Mesenchymal stem cell (in vitro differentiated cells and primary cell): Measurements from ENCODE around the gene PLEKHG4B.
A peak's percentile ranks its signal among the peaks of the same experiment; 100 is the strongest.

Experiments
- DNase-seq: peaks from one replicate; pipeline ENCODE4 v3.0.0-alpha.2; 2013
- H2AFZ ChIP-seq: one replicate; pipeline ENCODE4 v1.6.1; 2013; ENCODE audit warnings: low read depth, mild to moderate bottlenecking, control low read depth, inconsistent platforms, low read length, moderate library complexity
- H2AK5ac ChIP-seq: 2 replicates; pipeline ENCODE4 v1.6.1; 2013; ENCODE audit warnings: low read length, moderate library complexity, mild to moderate bottlenecking, inconsistent platforms; ENCODE audit not compliant: severe bottlenecking
- H2BK120ac ChIP-seq: one replicate; pipeline ENCODE4 v1.6.1; 2013; ENCODE audit warnings: low read depth, mild to moderate bottlenecking, inconsistent platforms, low read length, moderate library complexity
- H2BK12ac ChIP-seq, 2 experiments: one replicate each; pipeline ENCODE4 v1.6.1; 2013; ENCODE audit warnings: inconsistent platforms in 2 of 2, low read length in 2 of 2, mild to moderate bottlenecking in 2 of 2, moderate library complexity in 2 of 2, control low read depth in 1 of 2
- H2BK15ac ChIP-seq: one replicate; pipeline ENCODE4 v1.6.1; 2013; ENCODE audit warnings: mild to moderate bottlenecking, low read depth, inconsistent platforms; ENCODE audit not compliant: poor library complexity, severe bottlenecking
- H2BK5ac ChIP-seq: 2 replicates; pipeline ENCODE4 v1.6.1; 2013; ENCODE audit warnings: low read depth, mild to moderate bottlenecking, low read length, control low read depth, inconsistent platforms; ENCODE audit not compliant: poor library complexity, severe bottlenecking
- H3K14ac ChIP-seq, 2 experiments: one replicate each; pipeline ENCODE4 v1.6.1; 2013; ENCODE audit warnings: inconsistent platforms in 2 of 2, low read length in 2 of 2, control low read depth in 1 of 2, mild to moderate bottlenecking in 1 of 2, moderate library complexity in 1 of 2
- H3K18ac ChIP-seq, 2 experiments: one replicate each; pipeline ENCODE4 v1.6.1; 2013; ENCODE audit warnings: inconsistent platforms in 2 of 2, low read length in 2 of 2, control low read depth in 1 of 2, low read depth in 1 of 2, mild to moderate bottlenecking in 1 of 2
- H3K23ac ChIP-seq, 2 experiments: one replicate each; pipeline ENCODE4 v1.6.1; 2013; ENCODE audit warnings: inconsistent platforms in 2 of 2, low read length in 2 of 2, mild to moderate bottlenecking in 2 of 2, moderate library complexity in 2 of 2, control low read depth in 1 of 2
- H3K27ac ChIP-seq: 2 replicates; pipeline ENCODE4 v1.5.1; 2013; ENCODE audit warnings: mild to moderate bottlenecking, moderate library complexity, low read length, control low read depth, inconsistent platforms; ENCODE audit not compliant: poor library complexity, severe bottlenecking
- H3K27me3 ChIP-seq, 2 experiments: 2 replicates each; pipeline versions ENCODE4 v1.6.1 to v1.7.0; 2013; ENCODE audit warnings: low read length in 2 of 2, mild to moderate bottlenecking in 2 of 2, moderate library complexity in 2 of 2, control low read depth in 1 of 2, inconsistent platforms in 1 of 2; ENCODE audit not compliant: control insufficient read depth in 1 of 2, insufficient read depth in 1 of 2
- H3K36me3 ChIP-seq, 2 experiments: 2 replicates each; pipeline versions ENCODE4 v1.6.1 to v1.7.0; 2013; ENCODE audit warnings: low read length in 2 of 2, control low read depth in 1 of 2, inconsistent platforms in 1 of 2, low read depth in 1 of 2, mild to moderate bottlenecking in 1 of 2; ENCODE audit not compliant: insufficient read depth in 2 of 2, control insufficient read depth in 1 of 2
- H3K4ac ChIP-seq, 2 experiments: one replicate each; pipeline ENCODE4 v1.6.1; 2013; ENCODE audit warnings: inconsistent platforms in 2 of 2, low read length in 2 of 2, mild to moderate bottlenecking in 2 of 2, moderate library complexity in 2 of 2, control low read depth in 1 of 2, low read depth in 1 of 2
- H3K4me1 ChIP-seq: 2 replicates; pipeline ENCODE4 v1.6.1; 2013; ENCODE audit warnings: low read depth, low read length, control low read depth; ENCODE audit not compliant: control insufficient read depth, insufficient read depth
- H3K4me2 ChIP-seq: 2 replicates; pipeline ENCODE4 v1.6.1; 2013; ENCODE audit warnings: low read length, mild to moderate bottlenecking, inconsistent platforms; ENCODE audit not compliant: poor library complexity, severe bottlenecking
- H3K4me3 ChIP-seq, 2 experiments: 2 replicates each; pipeline versions ENCODE4 v1.5.1 to v1.7.0; 2013; ENCODE audit warnings: low read length in 2 of 2, mild to moderate bottlenecking in 2 of 2, control low read depth in 1 of 2, low read depth in 1 of 2; ENCODE audit not compliant: insufficient read depth in 1 of 2
- H3K79me1 ChIP-seq: replicated peaks from 2 replicates; pipeline ENCODE4 v1.6.1; 2013; ENCODE audit warnings: mild to moderate bottlenecking, control low read depth, low read length, inconsistent platforms; ENCODE audit not compliant: poor library complexity, severe bottlenecking
- H3K9ac ChIP-seq: 2 replicates; pipeline ENCODE4 v1.7.0; 2013; ENCODE audit warnings: mild to moderate bottlenecking, low read length, moderate library complexity
- H3K9me3 ChIP-seq: 2 replicates; pipeline ENCODE4 v1.7.0; 2013; ENCODE audit warnings: mild to moderate bottlenecking, low read length; ENCODE audit not compliant: control insufficient read depth
- H4K8ac ChIP-seq: one replicate; pipeline ENCODE4 v1.6.1; 2013; ENCODE audit warnings: inconsistent platforms, mild to moderate bottlenecking, low read length, moderate library complexity
- H4K91ac ChIP-seq: one replicate; pipeline ENCODE4 v1.6.1; 2013; ENCODE audit warnings: mild to moderate bottlenecking, low read length, inconsistent platforms
- WGBS: methylation state at CpG from one replicate; pipeline ENCODE4 v1.1.7; 2013; ENCODE audit warnings: mixed read lengths; 5-methylcytosine and 5-hydroxymethylcytosine counted together

Gene PLEKHG4B

GRCh38 chr5:192970-193831 is 101.2 kb downstream of the PLEKHG4B start:
- 91% methylated on average over 17 of the region's 17 CpGs for WGBS
- H2BK120ac ChIP-seq, result no peak overlapping the region
- H2BK12ac ChIP-seq, result no peak overlapping the region
- H2BK15ac ChIP-seq, result peak overlapping the region; percentile 38
- H3K23ac ChIP-seq, result no peak overlapping the region
- no peak overlapping the region for H3K14ac ChIP-seq
- no peak overlapping the region for H3K4me2 ChIP-seq
- H3K4ac ChIP-seq, result no peak overlapping the region
- no peak overlapping the region for H3K18ac ChIP-seq
- H3K4me3 ChIP-seq, result no peak overlapping the region
- H3K9me3 ChIP-seq, result no peaks in the 10 kb centered on the region
- no peak overlapping the region for H4K91ac ChIP-seq
- peaks cover 10% of the 10 kb centered on the region for H3K4me1 ChIP-seq
- H3K79me1 ChIP-seq, result peaks cover 7% of the 10 kb centered on the region
- no peak for DNase-seq
- peaks cover 0 to 33% of the 10 kb centered on the region in 2 experiments for H3K27me3 ChIP-seq
- no peak overlapping the region for H2AFZ ChIP-seq
- no peak overlapping the region for H3K9ac ChIP-seq
- no peak overlapping the region for H2AK5ac ChIP-seq
- peaks cover 0 to 20% of the 10 kb centered on the region in 2 experiments for H3K36me3 ChIP-seq
- H2BK5ac ChIP-seq, result no peak overlapping the region
- H4K8ac ChIP-seq, result no peak overlapping the region
- H3K27ac ChIP-seq, result no peak overlapping the region

GRCh38 chr5:194102-194501 is 102.1 kb downstream of the PLEKHG4B start:
- no peak overlapping the region for H4K8ac ChIP-seq
- peaks cover 13% of the 10 kb centered on the region for H3K79me1 ChIP-seq
- H3K36me3 ChIP-seq, result peaks cover 7 to 29% of the 10 kb centered on the region in 2 experiments
- no peak overlapping the region for H3K14ac ChIP-seq
- peaks cover 0 to 33% of the 10 kb centered on the region in 2 experiments for H3K27me3 ChIP-seq
- no peak overlapping the region for H3K27ac ChIP-seq
- H3K18ac ChIP-seq, result no peak overlapping the region
- peaks cover 2% of the 10 kb centered on the region for H3K4me1 ChIP-seq
- H3K9me3 ChIP-seq, result no peaks in the 10 kb centered on the region
- no peak overlapping the region for H2BK15ac ChIP-seq
- H4K91ac ChIP-seq, result no peak overlapping the region
- H2BK12ac ChIP-seq, result no peak overlapping the region
- no peak for DNase-seq
- H3K23ac ChIP-seq, result no peak overlapping the region
- H2AK5ac ChIP-seq, result no peak overlapping the region
- no peak overlapping the region for H2AFZ ChIP-seq
- WGBS, result 91% methylated on average over 12 of the region's 15 CpGs
- no peak overlapping the region for H3K4ac ChIP-seq
- H3K9ac ChIP-seq, result no peak overlapping the region
- no peak overlapping the region for H2BK120ac ChIP-seq
- H3K4me3 ChIP-seq, result no peak overlapping the region
- no peak overlapping the region for H2BK5ac ChIP-seq
- H3K4me2 ChIP-seq, result no peak overlapping the region

- peak overlapping the region in 1 of 2 experiments; percentile 54 for H3K23ac ChIP-seq
- no peak overlapping the region for H2BK5ac ChIP-seq
- H3K9ac ChIP-seq, result no peak overlapping the region
- H3K4me2 ChIP-seq, result no peak overlapping the region
- 95% methylated on average over 36 of the region's 36 CpGs for WGBS
- peaks cover 7 to 35% of the 10 kb centered on the region in 2 experiments for H3K36me3 ChIP-seq
- H3K4me1 ChIP-seq, result peaks cover 2% of the 10 kb centered on the region
- no peak overlapping the region for H2BK15ac ChIP-seq
- no peak overlapping the region for H3K14ac ChIP-seq
- no peak overlapping the region for H3K4ac ChIP-seq
- H2AFZ ChIP-seq, result no peak overlapping the region
- H3K27ac ChIP-seq, result no peak overlapping the region
- H3K27me3 ChIP-seq, result peaks cover 0 to 30% of the 10 kb centered on the region in 2 experiments
- peaks cover 17% of the 10 kb centered on the region for H3K79me1 ChIP-seq
- no peak overlapping the region for H3K4me3 ChIP-seq
- H2AK5ac ChIP-seq, result no peak overlapping the region
- no peak overlapping the region for H4K8ac ChIP-seq
- no peak for DNase-seq
- H4K91ac ChIP-seq, result no peak overlapping the region
- no peak overlapping the region for H2BK120ac ChIP-seq
- no peak overlapping the region for H2BK12ac ChIP-seq
- H3K9me3 ChIP-seq, result no peaks in the 10 kb centered on the region
- H3K18ac ChIP-seq, result no peak overlapping the region
These were observed 102.7 kb downstream of the PLEKHG4B start for GRCh38 chr5:194603-195209.

GRCh38 chr5:195401-196160 is 103.6 kb downstream of the PLEKHG4B start:
- Histone ChIP-seq H3K9me3 (no peaks in the 10 kb centered on the region), H3K27me3 (peaks cover 0 to 23% of the 10 kb centered on the region in 2 experiments), H3K18ac (no peak overlapping the region), H3K4me1 (no peaks in the 10 kb centered on the region), H3K9ac (no peak overlapping the region), H2BK120ac (no peak overlapping the region), H2BK12ac (no peak overlapping the region), H3K14ac (no peak overlapping the region), H3K23ac (no peak overlapping the region), H4K8ac (no peak overlapping the region), H3K4me3 (no peak overlapping the region), H3K4me2 (no peak overlapping the region), H2BK15ac (no peak overlapping the region), H2AFZ (no peak overlapping the region), H4K91ac (no peak overlapping the region), H3K27ac (no peak overlapping the region), H2BK5ac (no peak overlapping the region), H3K36me3 (peaks cover 7 to 42% of the 10 kb centered on the region in 2 experiments), H2AK5ac (no peak overlapping the region), H3K79me1 (peaks cover 26% of the 10 kb centered on the region), H3K4ac (no peak overlapping the region)
- DNase-seq, result no peak
- WGBS, result 84% methylated on average over 31 of the region's 33 CpGs
